GM18858 (cell line): ENCODE results near the gene PASK.

ENCODE experiments used
- ATAC-seq: cut with Tn5 transposase; IDR thresholded peaks from one replicate; pipeline ENCODE4 v1.9.1; 2021; ENCODE audit not compliant: unreplicated experiment

The PASK gene

DNA sequence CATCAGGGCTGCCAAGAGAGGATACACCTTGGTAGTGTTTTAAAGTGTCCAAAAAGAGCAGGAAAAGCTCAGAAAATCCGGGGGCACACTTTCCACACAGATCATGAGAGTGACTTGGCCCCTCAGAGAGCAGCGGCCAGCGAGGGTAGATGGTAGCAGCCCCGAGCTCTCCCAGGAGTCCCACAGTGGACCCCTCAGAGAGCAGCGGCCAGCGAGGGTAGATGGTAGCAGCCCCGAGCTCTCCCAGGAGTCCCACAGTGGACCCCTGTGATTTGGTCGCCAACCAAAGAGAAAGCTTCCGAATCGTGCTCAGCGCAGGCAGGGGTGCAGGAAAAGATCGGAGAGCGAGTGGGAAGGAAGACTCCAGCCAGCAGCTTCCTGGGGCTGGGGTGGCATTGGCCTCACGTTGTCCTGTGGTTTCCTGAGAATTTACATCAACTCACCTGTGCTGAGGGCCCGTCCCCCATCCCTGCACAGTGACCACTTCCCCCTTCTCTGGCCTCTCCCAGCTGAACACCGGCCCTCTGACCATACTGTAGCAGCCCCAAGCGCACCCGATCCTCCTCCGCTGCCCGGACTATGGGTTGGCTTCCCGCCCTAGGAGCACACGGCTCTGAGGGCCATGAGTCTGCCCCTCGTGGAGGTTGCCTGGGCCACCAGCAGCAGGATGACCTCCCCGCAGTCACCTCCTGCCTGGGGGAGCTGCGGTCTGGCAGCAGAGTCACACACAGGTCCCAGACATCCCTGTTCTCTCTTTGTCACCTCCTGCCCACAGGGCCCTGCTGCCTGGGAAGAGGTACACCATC, 80.9 kb downstream of the PASK start:
- ATAC-seq = no peak

GRCh38 chr2:241067501-241068135, 81.7 kb downstream of the PASK start:
- no peak for ATAC-seq

- ATAC-seq = no peak
Measured at GRCh38 chr2:241066893-241067341, 82.4 kb downstream of the PASK start.

DNA sequence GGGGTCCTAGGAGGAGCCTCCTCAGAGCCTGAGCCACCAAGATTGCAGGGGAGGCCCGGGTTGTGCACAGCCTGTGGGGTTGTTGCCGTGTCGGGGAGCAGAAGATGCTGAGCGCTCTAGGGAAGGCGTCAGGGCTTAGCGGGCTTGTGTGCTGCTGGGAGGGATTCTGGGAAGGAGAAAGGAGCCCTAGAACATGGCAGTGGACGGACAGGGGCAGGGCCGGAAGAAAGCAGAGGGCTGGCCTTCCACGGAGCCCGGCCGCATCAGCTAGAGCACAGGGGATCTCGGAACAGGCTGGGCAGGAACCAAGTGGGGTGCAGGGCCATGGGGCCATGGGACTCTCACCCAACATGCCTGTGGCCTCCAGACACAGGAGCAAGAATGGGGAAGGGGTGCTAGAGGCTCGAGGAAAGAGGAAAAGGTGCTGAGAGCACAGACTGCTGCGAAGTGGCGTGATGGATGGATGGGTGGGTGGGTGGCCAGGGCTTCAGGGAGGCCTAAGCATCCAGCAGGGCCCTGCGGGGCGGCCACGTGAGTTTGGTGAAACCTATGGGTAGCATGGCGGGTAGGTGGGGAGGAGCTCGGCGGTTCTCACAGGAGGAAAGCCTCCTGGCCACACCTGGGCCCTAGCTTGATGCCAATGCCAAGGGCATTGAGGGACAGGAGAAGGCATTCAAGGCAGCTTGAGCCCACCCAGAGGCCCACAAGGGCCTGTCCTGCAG, 82.9 kb downstream of the PASK start:
- no peak for ATAC-seq

DNA sequence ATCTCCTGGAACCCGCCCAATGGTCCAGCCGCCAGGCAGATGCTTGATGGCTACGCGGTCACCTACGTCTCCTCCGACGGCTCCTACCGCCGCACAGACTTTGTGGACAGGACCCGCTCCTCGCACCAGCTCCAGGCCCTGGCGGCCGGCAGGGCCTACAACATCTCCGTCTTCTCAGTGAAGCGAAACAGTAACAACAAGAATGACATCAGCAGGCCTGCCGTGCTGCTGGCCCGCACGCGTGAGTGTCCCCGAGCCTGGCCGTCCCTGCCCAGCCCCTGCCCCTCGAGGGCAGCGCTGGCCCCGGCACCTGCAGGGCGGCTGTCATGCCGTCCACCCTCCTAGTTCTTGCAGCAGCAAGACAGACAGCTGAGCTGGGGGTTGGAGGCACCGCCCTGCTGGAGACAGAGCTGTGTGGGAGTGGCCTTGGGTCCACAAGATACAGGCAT, 83.9 kb downstream of the PASK start:
- ATAC-seq = no peak

GRCh38 chr2:241064802-241065354, 84.4 kb downstream of the PASK start:
- no peak for ATAC-seq

DNA sequence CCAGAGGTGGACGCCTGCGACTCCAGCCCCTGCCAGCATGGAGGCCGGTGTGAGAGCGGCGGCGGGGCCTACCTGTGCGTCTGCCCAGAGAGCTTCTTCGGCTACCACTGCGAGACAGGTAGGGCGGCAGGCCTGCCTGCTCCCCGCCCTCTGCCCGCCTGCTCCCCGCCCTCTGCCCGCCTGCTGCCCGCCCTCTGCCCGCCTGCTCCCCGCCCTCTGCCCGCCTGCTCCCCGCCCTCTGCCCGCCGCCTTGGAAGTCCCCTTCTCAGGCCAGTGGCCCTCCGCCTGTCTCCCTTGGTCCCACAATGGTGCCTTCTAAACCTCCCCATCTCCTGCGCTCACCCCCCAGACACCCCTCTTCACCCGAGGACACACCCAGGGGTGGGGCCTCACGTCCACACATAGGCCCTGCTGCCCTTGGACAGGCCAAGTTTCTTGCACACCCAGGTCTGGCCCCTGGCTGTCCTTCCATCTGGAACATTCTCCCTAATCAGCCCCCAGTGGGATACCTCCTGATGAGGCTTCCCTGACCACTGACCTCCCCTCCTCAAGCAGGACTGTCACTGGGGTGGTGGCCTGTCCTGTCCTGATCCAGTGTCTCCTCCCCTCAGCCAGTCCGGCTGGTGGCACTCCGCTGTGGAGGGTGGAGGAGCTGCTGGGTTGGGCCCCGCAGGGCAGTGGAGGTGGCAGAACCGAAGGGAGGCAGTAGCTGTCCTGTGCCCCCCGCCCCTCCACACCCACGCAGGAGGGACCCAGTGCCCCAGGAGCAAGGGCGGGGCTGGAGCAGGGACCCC, 85.1 kb downstream of the PASK start:
- ATAC-seq = no peak

GRCh38 chr2:241063587-241063986, 85.7 kb downstream of the PASK start:
- ATAC-seq = no peak

DNA sequence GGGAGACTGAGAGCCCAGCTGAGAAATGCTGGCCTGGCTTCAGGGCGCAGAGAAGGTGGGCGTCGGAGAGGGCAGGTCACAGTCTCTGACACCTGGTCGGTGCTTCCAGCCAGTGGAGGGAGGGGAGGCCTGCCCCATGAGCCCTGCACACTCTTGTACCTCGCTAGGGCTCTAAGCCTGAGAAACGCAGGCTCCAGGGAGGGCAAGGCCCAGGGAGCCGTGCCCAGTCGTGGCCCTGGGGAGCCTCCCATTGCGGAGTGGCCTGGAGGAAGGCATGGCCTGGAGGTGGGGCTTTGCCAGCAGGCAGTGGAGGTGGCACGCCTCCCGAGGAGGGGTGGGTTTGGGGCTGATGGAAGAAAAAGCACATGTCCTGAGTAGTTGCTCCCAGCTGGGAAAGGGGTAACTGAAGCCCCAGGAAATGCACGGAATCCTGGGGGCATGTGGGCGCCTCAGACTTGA, 86.2 kb downstream of the PASK start:
- ATAC-seq = no peak

- ATAC-seq = no peak
Measured at GRCh38 chr2:241062389-241063092, 86.7 kb downstream of the PASK start.

DNA sequence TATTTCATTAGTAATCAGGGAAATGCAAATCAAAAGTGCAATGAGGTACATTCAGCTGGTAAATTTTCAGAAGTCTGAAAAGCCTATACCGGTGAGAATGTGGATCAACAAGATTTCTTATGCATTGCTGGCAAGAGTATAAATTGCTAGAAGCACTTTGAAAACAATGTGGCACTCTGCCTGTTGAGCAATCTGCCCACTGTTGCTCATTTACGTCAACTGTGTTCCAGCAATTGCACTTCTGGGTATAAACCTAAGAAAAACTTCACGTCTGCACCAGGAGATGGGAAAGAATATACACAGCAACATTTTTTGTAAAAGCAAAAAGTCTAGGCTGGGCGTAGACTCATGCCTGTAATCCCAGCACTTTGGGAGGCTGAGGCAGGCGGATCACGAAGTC, 88.0 kb downstream of the PASK start:
- ATAC-seq = no peak
